GM18519 (cell line): ENCODE measurements around the gene CD80.
"Not testable (repeated sequence)": the region's sequence is repeated elsewhere in the genome, so short reads cannot be mapped to it uniquely, and the experiment has no call there.

ENCODE experiments used
- ATAC-seq: cut with Tn5 transposase; IDR thresholded peaks from one replicate; pipeline ENCODE4 v1.9.1; 2021; ENCODE audit warnings: mild to moderate bottlenecking, moderate library complexity; ENCODE audit not compliant: unreplicated experiment, low FRiP score

The CD80 gene

GRCh38 chr3:119559441-119559963 is at the start of gene CD80:
CD80 (minus strand) TSS chr3:119559614; CDS start chr3:119557728, 1,886 bp downstream.
- ATAC-seq, result peak; percentile 37

GRCh38 chr3:119608405-119609000 is 49.1 kb upstream of the CD80 start:
- no peak for ATAC-seq

- ATAC-seq, result no peak
These were observed 45.5 kb upstream of the CD80 start for GRCh38 chr3:119604878-119605277.

- ATAC-seq, result no peak
These were observed 43.3 kb upstream of the CD80 start for GRCh38 chr3:119602676-119603075.

- no peak for ATAC-seq
These were observed 41.7 kb upstream of the CD80 start for GRCh38 chr3:119601154-119601553.

- peak; percentile 48 for ATAC-seq
These were observed 41.3 kb upstream of the CD80 start for GRCh38 chr3:119600732-119601131.

- ATAC-seq, result no peak
These were observed 40.3 kb upstream of the CD80 start for GRCh38 chr3:119599558-119600174.

- ATAC-seq, result peak; percentile 36
These were observed 39.1 kb upstream of the CD80 start for GRCh38 chr3:119598410-119599098.

GRCh38 chr3:119597548-119598288 is 38.3 kb upstream of the CD80 start, which contains the start of gene PLA1A:
PLA1A (plus strand) TSS chr3:119597885; CDS start chr3:119597914, 29 bp downstream.
- no peak for ATAC-seq

- no peak for ATAC-seq
These were observed 37.0 kb upstream of the CD80 start for GRCh38 chr3:119596398-119596797.

GRCh38 chr3:119595639-119596334 is 36.4 kb upstream of the CD80 start:
- ATAC-seq, result no peak

- not testable (repeated sequence) for ATAC-seq
These were observed 35.5 kb upstream of the CD80 start for GRCh38 chr3:119594929-119595328.

GRCh38 chr3:119594066-119594465 is 34.7 kb upstream of the CD80 start:
- no peak for ATAC-seq

- ATAC-seq, result no peak
These were observed 33.4 kb upstream of the CD80 start for GRCh38 chr3:119592861-119593260.

- ATAC-seq, result no peak
These were observed 31.3 kb upstream of the CD80 start for GRCh38 chr3:119590706-119591105.

- no peak for ATAC-seq
These were observed 29.8 kb upstream of the CD80 start for GRCh38 chr3:119589102-119589773.

- ATAC-seq, result no peak
These were observed 28.7 kb upstream of the CD80 start for GRCh38 chr3:119588112-119588511.

- no peak for ATAC-seq
These were observed 27.3 kb upstream of the CD80 start for GRCh38 chr3:119586733-119587172.

GRCh38 chr3:119585856-119586570 is 26.6 kb upstream of the CD80 start:
- ATAC-seq, result no peak
